Endothelial cell of umbilical vein (primary cell): ENCODE measurements around the gene ITGA1.

Source experiments
- CTCF ChIP-seq, 2 donors: IDR thresholded peaks; 1 replicate in 1 of 2; 2 replicates in 1 of 2; pipeline ENCODE4 v1.5.1; 2011; ENCODE audit warnings: low read length in 2 of 2, mild to moderate bottlenecking in 2 of 2, moderate library complexity in 2 of 2, control low read depth in 1 of 2, inconsistent platforms in 1 of 2, low read depth in 1 of 2; ENCODE audit not compliant: insufficient read depth in 1 of 2; ENCODE audit errors: extremely low read depth in 1 of 2
- EZH2 ChIP-seq: IDR thresholded peaks from 2 replicates; pipeline ENCODE4 v1.6.1; 2012; ENCODE audit warnings: borderline replicate concordance, low read depth, mild to moderate bottlenecking, moderate library complexity, low read length, inconsistent platforms; ENCODE audit not compliant: severe bottlenecking
- GATA2 ChIP-seq: IDR thresholded peaks from 2 replicates; pipeline ENCODE4 v1.7.0; 2011; ENCODE audit warnings: low read depth, mild to moderate bottlenecking, moderate library complexity, mixed read lengths, low read length; ENCODE audit not compliant: insufficient read length, insufficient read depth
- POLR2A ChIP-seq: IDR thresholded peaks from 2 replicates; pipeline ENCODE4 v1.6.1; 2012; ENCODE audit warnings: low read depth, mild to moderate bottlenecking, control low read depth, low read length

- no peak for TF ChIP-seq CTCF (IDR thresholded peaks at IDR 0.05; ENCODE audit: extremely low read depth in 1 of 2, insufficient read depth in 1 of 2, low read depth in 1 of 2, low read length in 2 of 2)
- TF ChIP-seq EZH2: no peak
- TF ChIP-seq POLR2A: no peak
- no peak for TF ChIP-seq GATA2
Observed at GRCh38 chr5:52767217-52767743, 20.4 kb upstream of the ITGA1 start.
